Naive thymus-derived CD4-positive, alpha-beta T cell (primary cell): ENCODE data around the gene HM13. TPM values are rescaled to one million over a fixed set of nuclear protein-coding genes. Genes with fewer than 3 reads are reported as not detected.

ENCODE experiments used
- ATAC-seq: fragments of 150-1000 bp; cut with Tn5 transposase; 2 replicates; pipeline ENCODE4 v1.10.0; 2021; ENCODE audit warnings: mild to moderate bottlenecking, moderate library complexity
- CTCF ChIA-PET: fragments of 350-600 bp; sonication (Branson Sonifier 250); formaldehyde crosslinking; loops from one replicate; lab custom pipeline; 2021; ENCODE audit warnings: antibody characterized with exemption; lab: Charles Lee
- POLR2A ChIA-PET: fragments of 350-600 bp; sonication (Branson Sonifier 250); formaldehyde crosslinking; loops from one replicate; lab custom pipeline; 2021; ENCODE audit warnings: antibody characterized with exemption, inconsistent platforms; lab: Charles Lee
- DNase-seq, 9 donors: peaks; one replicate each; pipeline versions ENCODE4 v3.0.0 to v3.0.0-alpha.2; 2020 to 2022; ENCODE audit warnings: mixed read lengths in 1 of 9
- H3K27ac ChIP-seq: one replicate; pipeline ENCODE4 v1.7.0; 2013; ENCODE audit warnings: mild to moderate bottlenecking, low read depth, low read length, moderate library complexity
- H3K27me3 ChIP-seq, 2 donors: one replicate each; pipeline ENCODE4 v1.7.0; 2013; ENCODE audit warnings: low read length in 2 of 2, mild to moderate bottlenecking in 2 of 2, moderate library complexity in 2 of 2; ENCODE audit not compliant: control insufficient read depth in 2 of 2, insufficient read depth in 2 of 2
- H3K36me3 ChIP-seq, 3 experiments: 1 replicate in 2 of 3; 2 replicates in 1 of 3; pipeline ENCODE4 v1.7.0; 2013; ENCODE audit warnings: low read length in 3 of 3, mild to moderate bottlenecking in 3 of 3, moderate library complexity in 1 of 3; ENCODE audit not compliant: insufficient read depth in 3 of 3, control insufficient read depth in 2 of 3
- H3K4me1 ChIP-seq, 2 donors: one replicate each; pipeline ENCODE4 v1.7.0; 2013; ENCODE audit warnings: low read length in 2 of 2, mild to moderate bottlenecking in 2 of 2, moderate library complexity in 1 of 2; ENCODE audit not compliant: control insufficient read depth in 2 of 2, insufficient read depth in 2 of 2
- H3K4me3 ChIP-seq: 2 replicates; pipeline ENCODE4 v1.7.0; 2013; ENCODE audit warnings: mild to moderate bottlenecking, low read length
- H3K9me3 ChIP-seq, 3 experiments: 1 replicate in 2 of 3; 2 replicates in 1 of 3; pipeline ENCODE4 v1.7.0; 2013; ENCODE audit warnings: low read length in 3 of 3; ENCODE audit not compliant: control insufficient read depth in 2 of 3
- H3K27ac Mint-ChIP-seq, 9 donors: one replicate each; pipeline ENCODE4 v1.8.0; 2020 to 2022; ENCODE audit warnings: mixed read lengths in 9 of 9, mild to moderate bottlenecking in 8 of 9, moderate library complexity in 5 of 9, inconsistent platforms in 2 of 9
- H3K27me3 Mint-ChIP-seq, 5 donors: one replicate each; pipeline ENCODE4 v1.8.0; 2021 to 2022; ENCODE audit warnings: mixed read lengths in 5 of 5, mild to moderate bottlenecking in 1 of 5
- H3K36me3 Mint-ChIP-seq, 5 donors: one replicate each; pipeline ENCODE4 v1.8.0; 2020 to 2022; ENCODE audit warnings: mixed read lengths in 5 of 5, mild to moderate bottlenecking in 3 of 5, inconsistent platforms in 1 of 5
- H3K4me1 Mint-ChIP-seq, 7 donors: one replicate each; pipeline ENCODE4 v1.8.0; 2020 to 2022; ENCODE audit warnings: mixed read lengths in 7 of 7, mild to moderate bottlenecking in 3 of 7, inconsistent platforms in 1 of 7
- H3K4me3 Mint-ChIP-seq, 10 donors: one replicate each; pipeline ENCODE4 v1.8.0; 2020 to 2022; ENCODE audit warnings: mild to moderate bottlenecking in 10 of 10, mixed read lengths in 10 of 10, moderate library complexity in 6 of 10, inconsistent platforms in 2 of 10
- H3K9me3 Mint-ChIP-seq, 11 donors: one replicate each; pipeline ENCODE4 v1.8.0; 2020 to 2022; ENCODE audit warnings: mixed read lengths in 11 of 11, mild to moderate bottlenecking in 4 of 11, inconsistent platforms in 1 of 11, moderate library complexity in 1 of 11
- intact Hi-C, 2 donors: fragments of 100-400 bp; cut with micrococcal nuclease; formaldehyde crosslinking; loops; one replicate each; pipeline ENCODE4 v1.15.1; 2023
- polyA plus RNA-seq, 2 donors: library from polyadenylated mRNA; unstranded; fragments of 300-500 nt; fragmentation: Illumina TruSeq; gene quantifications; one replicate each; pipeline ENCODE4 v1.2.3, GENCODE V29; 2021
- total RNA-seq, 6 experiments: library from RNA in 5 of 6; stranded (reverse) in 5 of 6; gene quantifications; 1 replicate in 5 of 6; 2 replicates in 1 of 6; pipeline ENCODE4 v1.2.3 and lab custom pipeline; 2021 to 2026

The HM13 gene
- total and polyA plus RNA-seq, 7 experiments from 2014 or later, result 102 to 197 (median 133) TPM

- H3K4me1 ChIP-seq, result peaks cover 9% of the 10 kb centered on the region in 2 donors
- ChIA-PET POLR2A (interaction anchor here (0.7 to 2.1 kb wide), 5 partner anchors 8 to 54 kb away, joined by 3 to 12 read pairs (median 3); partner anchors contain the start of gene HM13), CTCF (interaction anchor here (0.5 to 25.3 kb wide), 7 partner anchors 9 to 179 kb away, joined by 3 to 568 read pairs (median 4); partner anchors contain the start of genes HM13 and ID1)
- no peaks in the 10 kb centered on the region for H3K27me3 Mint-ChIP-seq
- no peak for ATAC-seq
- no peaks in the 10 kb centered on the region for H3K27me3 ChIP-seq
- peaks cover 9 to 19% (median 13%) of the 10 kb centered on the region in 7 donors for H3K4me1 Mint-ChIP-seq
- H3K27ac ChIP-seq, result no peak overlapping the region
- H3K9me3 ChIP-seq, result no peaks in the 10 kb centered on the region
- H3K27ac Mint-ChIP-seq, result peak overlapping the region in 5 of 9 donors; percentile 5 to 71 (median 8)
- intact Hi-C loops, result no loop called here
- peaks cover 0 to 10% (median 6%) of the 10 kb centered on the region in 5 donors for H3K36me3 Mint-ChIP-seq
- H3K4me3 ChIP-seq, result no peak overlapping the region
- DNase-seq, result no peak
- peak overlapping the region in 3 of 10 donors; percentile 10 to 37 (median 35) for H3K4me3 Mint-ChIP-seq
- H3K36me3 ChIP-seq, result peaks cover 2 to 53% (median 7%) of the 10 kb centered on the region in 3 experiments
- no peaks in the 10 kb centered on the region for H3K9me3 Mint-ChIP-seq
Measured at GRCh38 chr20:31568041-31568731, 53.9 kb downstream of the HM13 start.

DNA sequence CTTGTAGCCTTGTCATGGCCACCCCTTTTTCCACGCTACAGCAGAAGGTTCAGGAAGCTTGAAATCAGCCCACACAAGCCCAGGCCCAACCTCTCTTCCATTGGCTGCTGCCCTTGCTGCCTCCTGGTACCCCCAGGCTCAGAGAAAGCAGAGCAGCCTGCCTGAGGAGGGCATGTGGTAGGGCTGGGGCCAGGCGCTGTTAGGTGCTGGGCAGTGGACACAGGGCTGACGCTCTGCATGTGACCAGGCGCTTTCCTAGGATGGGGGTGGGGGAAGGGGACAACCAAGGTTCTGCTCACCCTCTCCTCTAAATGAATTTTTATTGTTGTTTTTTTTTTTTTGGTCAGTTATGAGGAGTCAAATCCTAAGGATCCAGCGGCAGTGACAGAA, 54.5 kb downstream of the HM13 start:
- DNase-seq, result no peak
- Histone ChIP-seq H3K27ac (no peak overlapping the region), H3K9me3 (no peaks in the 10 kb centered on the region), H3K27me3 (no peaks in the 10 kb centered on the region), H3K4me3 (no peak overlapping the region), H3K36me3 (peaks cover 0 to 48% (median 7%) of the 10 kb centered on the region in 3 experiments), H3K4me1 (peaks cover 9% of the 10 kb centered on the region in 2 donors)
- CTCF ChIA-PET, result interaction anchor here (0.5 to 25.3 kb wide), 8 partner anchors 9 to 178 kb away, joined by 3 to 568 read pairs (median 4); partner anchors contain the start of genes HM13 and ID1
- no peaks in the 10 kb centered on the region for H3K9me3 Mint-ChIP-seq
- intact Hi-C loops, result loop anchor here (1.0 kb wide), 4 partner anchors 8 to 54 kb away; partner anchors contain the start of gene HM13 (in 1 of the 2)
- ATAC-seq, result no peak
- no peak overlapping the region for H3K27ac Mint-ChIP-seq
- H3K27me3 Mint-ChIP-seq, result no peaks in the 10 kb centered on the region
- no peak overlapping the region for H3K4me3 Mint-ChIP-seq
- peaks cover 12 to 24% (median 18%) of the 10 kb centered on the region in 7 donors for H3K4me1 Mint-ChIP-seq
- POLR2A ChIA-PET, result interaction anchor here (0.7 to 2.1 kb wide), 4 partner anchors 21 to 155 kb away, joined by 3 to 12 read pairs (median 4); partner anchors contain the start of gene HM13
- H3K36me3 Mint-ChIP-seq, result peaks cover 0 to 10% (median 6%) of the 10 kb centered on the region in 5 donors

- no peaks in the 10 kb centered on the region for H3K27me3 Mint-ChIP-seq
- no peak overlapping the region for H3K4me3 Mint-ChIP-seq
- H3K36me3 Mint-ChIP-seq, result peaks cover 0 to 10% (median 2%) of the 10 kb centered on the region in 5 donors
- H3K9me3 ChIP-seq, result no peaks in the 10 kb centered on the region
- H3K4me1 ChIP-seq, result peaks cover 9% of the 10 kb centered on the region in 2 donors
- peak overlapping the region; percentile 23 for H3K27ac ChIP-seq
- H3K36me3 ChIP-seq, result peaks cover 0 to 43% (median 2%) of the 10 kb centered on the region in 3 experiments
- no peaks in the 10 kb centered on the region for H3K27me3 ChIP-seq
- DNase-seq, result peak; percentile 22 to 68 (median 54)
- no peaks in the 10 kb centered on the region for H3K9me3 Mint-ChIP-seq
- peaks cover 16 to 28% (median 21%) of the 10 kb centered on the region in 7 donors for H3K4me1 Mint-ChIP-seq
- ChIA-PET CTCF (interaction anchor here (0.5 to 25.3 kb wide), 8 partner anchors 9 to 178 kb away, joined by 3 to 568 read pairs (median 4); partner anchors contain the start of genes HM13 and ID1), POLR2A (interaction anchor here (0.7 to 2.0 kb wide), 5 partner anchors 22 to 154 kb away, joined by 3 to 11 read pairs (median 4); partner anchors contain the start of genes HM13 and ID1)
- peak overlapping the region in 7 of 9 donors; percentile 6 to 81 (median 45) for H3K27ac Mint-ChIP-seq
- ATAC-seq, result peak; percentile 37
- no peak overlapping the region for H3K4me3 ChIP-seq
- intact Hi-C loops, result loop anchor here (1.0 to 5.0 kb wide), 5 partner anchors 9 to 173 kb away; partner anchors contain the start of gene HM13 (in 1 of the 2)
Measured at GRCh38 chr20:31569163-31570020, 55.1 kb downstream of the HM13 start.

DNA sequence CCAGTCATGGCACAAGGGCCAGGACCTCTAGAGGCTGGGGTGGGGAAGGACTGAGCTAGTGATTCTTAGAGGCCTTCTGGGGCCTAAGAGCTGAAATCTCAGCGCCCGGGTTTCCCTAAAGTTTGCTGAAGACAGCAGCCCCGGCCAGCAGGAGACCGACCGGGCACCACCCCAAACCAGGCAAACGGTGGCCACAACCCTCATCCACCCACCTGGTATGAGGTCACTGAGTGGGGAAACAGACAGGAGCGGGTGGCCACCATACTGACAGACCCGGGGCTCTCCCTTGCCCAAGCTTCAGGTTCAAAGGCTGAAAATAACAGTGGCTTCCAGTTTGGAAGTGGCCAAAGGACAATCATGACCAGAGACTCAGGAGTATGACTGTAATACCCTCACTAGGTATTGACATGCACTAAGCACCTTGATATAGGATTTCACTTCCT, 55.8 kb downstream of the HM13 start:
- intact Hi-C loops, result loop anchor here in 1 of 2 donors (5.0 kb wide), 1 partner anchor 172 kb away; no protein-coding TSS in a partner anchor
- Histone ChIP-seq H3K4me1 (peaks cover 9% of the 10 kb centered on the region in 2 donors), H3K9me3 (no peaks in the 10 kb centered on the region), H3K27ac (no peak overlapping the region), H3K36me3 (peaks cover 0 to 40% (median 0%) of the 10 kb centered on the region in 3 experiments), H3K27me3 (no peaks in the 10 kb centered on the region), H3K4me3 (no peak overlapping the region)
- Mint-ChIP-seq H3K27me3 (no peaks in the 10 kb centered on the region), H3K27ac (peak overlapping the region in 5 of 9 donors; percentile 23 to 81 (median 59)), H3K4me1 (peaks cover 16 to 27% (median 21%) of the 10 kb centered on the region in 7 donors), H3K36me3 (peaks cover 0 to 10% (median 0%) of the 10 kb centered on the region in 5 donors), H3K4me3 (no peak overlapping the region), H3K9me3 (no peaks in the 10 kb centered on the region)
- ChIA-PET POLR2A (interaction anchor here (1.3 to 2.0 kb wide), 3 partner anchors 35 to 154 kb away, joined by 4 to 11 read pairs (median 5); partner anchors contain the start of gene ID1), CTCF (interaction anchor here (0.6 to 25.3 kb wide), 5 partner anchors 8 to 38 kb away, joined by 3 to 568 read pairs (median 4); partner anchors contain the start of gene ID1)
- ATAC-seq (no peak), DNase-seq (no peak)

DNA sequence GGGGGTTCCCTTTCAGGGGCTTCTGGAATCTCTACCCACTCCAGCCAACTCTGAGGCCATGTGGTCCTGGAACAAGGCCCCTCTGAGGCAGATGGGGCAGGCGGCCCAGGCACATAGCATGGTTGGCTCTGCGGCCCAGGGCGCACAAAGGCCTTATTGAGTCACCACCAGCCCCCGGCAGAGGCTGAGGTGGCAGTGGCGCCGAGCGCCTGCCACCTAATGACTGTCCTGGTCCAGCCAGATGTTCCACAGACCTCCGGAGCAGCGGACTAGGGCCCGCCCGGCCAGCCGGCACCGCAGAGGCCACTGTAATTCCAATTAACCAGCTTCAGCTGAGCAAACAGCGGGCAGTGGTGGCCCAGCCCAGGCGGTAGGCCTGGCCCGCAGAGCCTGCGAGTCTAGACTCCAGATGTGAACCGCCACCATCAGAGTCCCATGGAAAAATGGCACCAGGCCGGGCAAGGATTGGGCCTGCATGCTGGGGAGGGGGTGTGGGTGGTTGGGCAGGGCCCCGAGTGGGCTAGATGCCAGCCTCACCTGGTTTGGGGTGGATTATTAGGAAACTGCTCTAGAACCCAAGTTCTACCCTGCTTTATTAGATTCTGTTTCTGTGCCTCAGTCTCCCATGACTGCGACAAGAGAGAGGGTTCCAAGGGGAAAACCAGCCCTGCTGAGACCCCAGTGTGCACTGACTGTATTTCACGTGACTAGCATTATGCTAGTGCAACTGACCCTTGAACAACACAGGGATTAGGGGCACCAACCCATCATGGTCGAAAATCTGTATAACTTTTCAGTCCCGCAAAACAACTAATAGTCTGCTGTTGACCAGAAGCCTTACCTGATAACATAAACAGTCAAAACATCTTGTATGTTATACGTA, 56.7 kb downstream of the HM13 start:
- DNase-seq (no peak), ATAC-seq (no peak)
- no peaks in the 10 kb centered on the region for H3K9me3 ChIP-seq
- Mint-ChIP-seq H3K4me1 (peaks cover 16 to 27% (median 21%) of the 10 kb centered on the region in 7 donors), H3K4me3 (peak overlapping the region; percentile 42 to 90 (median 86)), H3K27ac (peak overlapping the region in 8 of 9 donors; percentile 12 to 96 (median 90)), H3K36me3 (peaks cover 0 to 7% (median 0%) of the 10 kb centered on the region in 5 donors), H3K27me3 (no peaks in the 10 kb centered on the region), H3K9me3 (no peaks in the 10 kb centered on the region)
- intact Hi-C loops, result loop anchor here in 1 of 2 donors (5.0 kb wide), 1 partner anchor 171 kb away; no protein-coding TSS in a partner anchor
- CTCF ChIA-PET, result interaction anchor here (0.6 to 25.3 kb wide), 4 partner anchors 7 to 37 kb away, joined by 3 to 568 read pairs (median 17); partner anchors contain the start of gene ID1
- no peak overlapping the region for H3K4me3 ChIP-seq
- H3K36me3 ChIP-seq, result peaks cover 0 to 33% (median 0%) of the 10 kb centered on the region in 3 experiments
- H3K4me1 ChIP-seq, result peaks cover 9% of the 10 kb centered on the region in 2 donors
- POLR2A ChIA-PET, result interaction anchor here (1.5 to 2.0 kb wide), 2 partner anchors 34 to 42 kb away, joined by 5 to 11 read pairs; partner anchors contain the start of gene ID1
- no peak overlapping the region for H3K27ac ChIP-seq
- no peaks in the 10 kb centered on the region for H3K27me3 ChIP-seq
